ENCODE measurements around the gene MYH8.

The MYH8 gene

GRCh38 chr17:10380631-10381408, 40.9 kb downstream of the MYH8 start:
- peak; percentile 45 for DNase-seq

GRCh38 chr17:10372906-10373305, 48.8 kb downstream of the MYH8 start, which contains the start of gene MYH13:
MYH13 (minus strand) TSS chr17:10373006; CDS start chr17:10364530, 8,476 bp downstream.
- peak; percentile 32 for DNase-seq

- peak; percentile 48 for DNase-seq
Observed at GRCh38 chr17:10370016-10370608, 51.6 kb downstream of the MYH8 start.

- no peak for DNase-seq
Observed at GRCh38 chr17:10369239-10369638, 52.5 kb downstream of the MYH8 start.

- peak; percentile 0 for DNase-seq
Observed at GRCh38 chr17:10368561-10368960, 53.2 kb downstream of the MYH8 start.

GRCh38 chr17:10360578-10360977, 61.2 kb downstream of the MYH8 start:
- DNase-seq: no peak

GRCh38 chr17:10357768-10358167, 64.0 kb downstream of the MYH8 start:
- DNase-seq: peak; percentile 79

GRCh38 chr17:10354651-10355050, 67.1 kb downstream of the MYH8 start:
- no peak for DNase-seq

- no peak for DNase-seq
Observed at GRCh38 chr17:10352893-10353292, 68.9 kb downstream of the MYH8 start.

- DNase-seq: peak; percentile 60
Observed at GRCh38 chr17:10349403-10349802, 72.3 kb downstream of the MYH8 start.

- no peak for DNase-seq
Observed at GRCh38 chr17:10344816-10345215, 76.9 kb downstream of the MYH8 start.
